Neutrophil (primary cell): ENCODE results near the gene EMP2.

ENCODE experiments used
- H3K27ac ChIP-seq: fragments of 200-600 bp; sonication (generic); 2 replicates; pipeline ENCODE4 v1.5.1; 2016; ENCODE audit warnings: mild to moderate bottlenecking, moderate library complexity
- H3K27me3 ChIP-seq: fragments of 200-600 bp; sonication (generic); 2 replicates; pipeline ENCODE4 v1.6.0; 2016; ENCODE audit warnings: mild to moderate bottlenecking
- H3K36me3 ChIP-seq: fragments of 200-600 bp; sonication (generic); 2 replicates; pipeline ENCODE4 v1.5.1; 2017
- H3K4me1 ChIP-seq, 2 experiments: fragments of 200-600 bp in 1 of 2; sonication (generic) in 1 of 2; 1 replicate in 1 of 2; 2 replicates in 1 of 2; pipeline versions ENCODE4 v1.5.1 to v1.6.1; 2013 to 2016; ENCODE audit warnings: low read depth in 1 of 2, low read length in 1 of 2, mild to moderate bottlenecking in 1 of 2, moderate library complexity in 1 of 2; ENCODE audit not compliant: control insufficient read depth in 1 of 2, insufficient read depth in 1 of 2
- H3K4me3 ChIP-seq, 2 experiments: fragments of 200-600 bp in 1 of 2; sonication (generic) in 1 of 2; 1 replicate in 1 of 2; 2 replicates in 1 of 2; pipeline ENCODE4 v1.5.1; 2013 to 2016; ENCODE audit warnings: low read depth in 1 of 2, low read length in 1 of 2, mild to moderate bottlenecking in 1 of 2, moderate library complexity in 1 of 2
- H3K9me3 ChIP-seq: fragments of 200-600 bp; sonication (generic); 2 replicates; pipeline ENCODE4 v1.5.1; 2016
- CTCF ChIP-seq: fragments of 200-600 bp; sonication (generic); IDR thresholded peaks from 2 replicates; pipeline ENCODE4 v1.5.1; 2016; ENCODE audit warnings: antibody characterized with exemption

EMP2 gene

GRCh38 chr16:10480151-10480550 lies 100.2 kb downstream of the EMP2 start:
- Histone ChIP-seq H3K27me3 (no peaks in the 10 kb centered on the region), H3K4me1 (no peaks in the 10 kb centered on the region), H3K27ac (no peak overlapping the region), H3K4me3 (no peak overlapping the region), H3K36me3 (no peaks in the 10 kb centered on the region), H3K9me3 (no peaks in the 10 kb centered on the region)
- TF ChIP-seq CTCF, result no peak
